Right atrium auricular region (tissue), 2 donors: ENCODE measurements around the gene PRKCA. TPM values are rescaled to one million over a fixed set of nuclear protein-coding genes. Genes with fewer than 3 reads are reported as not detected.

ENCODE experiments used
- DNase-seq: peaks from one replicate; pipeline ENCODE4 v3.0.0-alpha.2; 2019; ENCODE audit warnings: low spot score
- H3K27ac ChIP-seq, 2 donors: fragments of 200-600 bp; sonication (generic); 1 replicate in 1 of 2; 2 replicates in 1 of 2; pipeline ENCODE4 v1.5.1; 2016 to 2019
- H3K27me3 ChIP-seq, 2 donors: fragments of 200-600 bp; sonication (generic); one replicate each; pipeline versions ENCODE4 v1.5.1 to v1.6.0; 2017 to 2019
- H3K36me3 ChIP-seq: fragments of 200-600 bp; sonication (generic); one replicate; pipeline ENCODE4 v1.5.1; 2016
- H3K4me1 ChIP-seq, 2 donors: fragments of 200-600 bp; sonication (generic); one replicate each; pipeline versions ENCODE4 v1.5.1 to v1.6.0; 2017 to 2019
- H3K4me3 ChIP-seq, 2 donors: fragments of 200-600 bp; sonication (generic); 1 replicate in 1 of 2; 2 replicates in 1 of 2; pipeline ENCODE4 v1.5.1; 2017 to 2019; ENCODE audit warnings: mild to moderate bottlenecking in 1 of 2, moderate library complexity in 1 of 2
- H3K9me3 ChIP-seq, 2 donors: fragments of 200-600 bp; sonication (generic); one replicate each; pipeline ENCODE4 v1.5.1; 2019
- CTCF ChIP-seq, 2 donors: fragments of 200-600 bp; sonication (generic); IDR thresholded peaks; one replicate each; pipeline ENCODE4 v1.5.1; 2019; ENCODE audit warnings: antibody characterized with exemption in 2 of 2
- total RNA-seq, 2 donors: library from RNA; depleted of rRNA; stranded (reverse); fragments of >200 nt; gene quantifications; one replicate each; pipeline ENCODE4 v1.1.0, GENCODE V29; 2016

PRKCA gene
- total RNA-seq, 2 donors from 2014 or later = 6.4 to 6.6 TPM

- TF ChIP-seq CTCF (IDR thresholded peaks at IDR 0.05) = no peak
- no peaks in the 10 kb centered on the region for H3K27me3 ChIP-seq
- H3K9me3 ChIP-seq = no peaks in the 10 kb centered on the region
- no peaks in the 10 kb centered on the region for H3K4me1 ChIP-seq
- no peaks in the 10 kb centered on the region for H3K36me3 ChIP-seq
- DNase-seq = no peak
- no peak overlapping the region for H3K4me3 ChIP-seq
- H3K27ac ChIP-seq = no peak overlapping the region
These were observed 77.6 kb downstream of the PRKCA start for GRCh38 chr17:66379996-66380395.

GRCh38 chr17:66381701-66382362, 79.4 kb downstream of the PRKCA start:
- Histone ChIP-seq H3K4me3 (no peak overlapping the region), H3K4me1 (no peaks in the 10 kb centered on the region), H3K27ac (no peak overlapping the region), H3K27me3 (no peaks in the 10 kb centered on the region), H3K36me3 (no peaks in the 10 kb centered on the region), H3K9me3 (no peaks in the 10 kb centered on the region)
- no peak for DNase-seq
- TF ChIP-seq CTCF (IDR thresholded peaks at IDR 0.05) = no peak

GRCh38 chr17:66383333-66383732, 80.9 kb downstream of the PRKCA start:
- H3K9me3 ChIP-seq = no peaks in the 10 kb centered on the region
- H3K4me1 ChIP-seq = no peaks in the 10 kb centered on the region
- no peak overlapping the region for H3K4me3 ChIP-seq
- no peak for TF ChIP-seq CTCF (IDR thresholded peaks at IDR 0.05)
- no peaks in the 10 kb centered on the region for H3K36me3 ChIP-seq
- H3K27ac ChIP-seq = no peak overlapping the region
- H3K27me3 ChIP-seq = no peaks in the 10 kb centered on the region
- DNase-seq = no peak

GRCh38 chr17:66386498-66387351, 84.3 kb downstream of the PRKCA start:
- DNase-seq = no peak
- no peaks in the 10 kb centered on the region for H3K27me3 ChIP-seq
- H3K4me3 ChIP-seq = no peak overlapping the region
- TF ChIP-seq CTCF (IDR thresholded peaks at IDR 0.05) = no peak
- no peaks in the 10 kb centered on the region for H3K36me3 ChIP-seq
- H3K27ac ChIP-seq = no peak overlapping the region
- H3K4me1 ChIP-seq = no peaks in the 10 kb centered on the region
- H3K9me3 ChIP-seq = no peaks in the 10 kb centered on the region

- Histone ChIP-seq H3K27me3 (no peaks in the 10 kb centered on the region), H3K36me3 (no peaks in the 10 kb centered on the region), H3K9me3 (no peaks in the 10 kb centered on the region), H3K4me1 (no peaks in the 10 kb centered on the region), H3K27ac (no peak overlapping the region), H3K4me3 (no peak overlapping the region)
- no peak for TF ChIP-seq CTCF (IDR thresholded peaks at IDR 0.05)
- DNase-seq = no peak
These were observed 85.1 kb downstream of the PRKCA start for GRCh38 chr17:66387392-66387981.
